Measurements from ENCODE around the gene MPV17L. TPM values are rescaled to one million over a fixed set of nuclear protein-coding genes. Genes with fewer than 3 reads are reported as not detected.
"Not testable (repeated sequence)": the region's sequence is repeated elsewhere in the genome, so short reads cannot be mapped to it uniquely, and the experiment has no call there.

MPV17L gene
- total RNA-seq = 1 to 10 TPM; 1.2 to 7.6 (median 2.4) TPM

DNA sequence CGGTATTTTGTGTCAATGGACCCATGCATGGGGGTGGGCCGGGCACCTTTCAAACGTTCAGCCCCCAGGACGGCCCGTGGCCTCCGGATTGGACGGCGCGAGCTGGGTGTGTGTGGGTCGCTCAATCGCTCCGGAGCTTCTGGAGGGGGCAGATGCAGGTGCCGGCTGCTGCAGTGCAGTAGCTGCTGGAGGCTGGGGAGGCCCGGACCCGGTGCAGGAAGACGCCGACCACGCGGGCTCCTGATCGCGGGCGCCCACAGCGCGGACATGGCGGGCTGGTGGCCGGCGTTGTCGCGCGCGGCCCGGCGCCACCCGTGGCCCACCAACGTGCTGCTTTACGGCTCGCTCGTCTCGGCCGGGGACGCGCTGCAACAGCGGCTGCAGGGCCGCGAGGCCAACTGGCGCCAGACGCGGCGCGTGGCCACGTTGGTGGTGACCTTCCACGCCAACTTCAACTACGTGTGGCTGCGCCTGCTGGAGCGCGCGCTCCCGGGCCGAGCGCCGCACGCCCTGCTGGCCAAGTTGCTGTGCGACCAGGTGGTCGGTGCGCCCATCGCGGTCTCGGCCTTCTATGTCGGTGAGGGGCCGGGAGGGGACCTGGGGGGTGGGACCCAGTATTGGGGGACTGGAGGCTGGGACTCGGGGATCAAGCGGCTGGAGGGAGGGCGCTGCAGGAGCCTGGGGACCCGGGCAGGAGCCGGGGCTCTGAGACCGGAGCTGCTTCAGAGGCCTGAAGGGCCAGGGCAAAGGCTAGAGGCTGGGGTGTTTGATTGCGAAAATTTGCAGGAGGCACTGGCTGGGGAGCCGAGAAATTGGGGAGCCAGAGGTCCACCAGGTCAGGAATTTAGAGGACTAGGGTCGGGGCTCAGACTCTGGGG is at the start of gene MPV17L:
Gene MPV17L (plus strand): TSS at position 124 of the 878 bp plus-strand sequence. CDS start 144 bp downstream, at position 268.
- ATAC-seq (ENCODE audit: low FRiP score in 2 of 2) (peak; percentile 49 to 89), DNase-seq (peak in 1 of 2 donors; percentile 91)
- H3K27ac ChIP-seq = peak within 1 kb of the TSS in 1 of 4 donors; percentile 28
- H3K4me3 ChIP-seq = peak within 1 kb of the TSS; percentile 14 to 63 (median 48)
- H3K27me3 ChIP-seq, H3K9me3 ChIP-seq, H3K36me3 ChIP-seq: not testable (repeated sequence)
- peaks cover 0 to 11% (median 2%) of the 10 kb centered on the region in 4 donors for H3K4me1 ChIP-seq
- 8 to 25% methylated on average over 19 to 52 of the region's 79 CpGs for WGBS, 2 donors

DNA sequence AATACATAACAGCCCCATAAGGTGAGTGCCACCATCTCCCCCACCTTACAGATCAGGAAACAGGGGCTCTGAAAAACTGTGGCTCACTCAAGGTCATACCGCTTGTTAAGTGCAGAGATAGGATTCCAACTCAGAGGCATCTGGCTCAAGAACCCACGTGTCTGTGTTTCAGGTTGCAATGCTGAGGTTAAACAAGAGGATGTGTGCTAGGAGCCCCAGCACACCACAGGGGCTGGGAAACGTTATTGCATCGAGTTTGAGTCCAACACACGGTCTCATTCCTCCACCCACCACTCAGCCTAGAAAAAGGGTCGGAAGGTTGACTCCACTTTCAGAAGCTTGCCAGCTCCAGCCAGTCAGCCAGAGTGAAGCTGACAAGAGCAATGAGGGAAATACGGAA is 46.8 kb upstream of the MPV17L start:
- not testable (repeated sequence) for ATAC-seq (ENCODE audit: low FRiP score in 2 of 2); H3K9me3 ChIP-seq; DNase-seq; H3K4me1 ChIP-seq; H3K36me3 ChIP-seq; H3K4me3 ChIP-seq; H3K27me3 ChIP-seq; H3K27ac ChIP-seq
- no CpG with 5 or more reads among the region's 7 CpGs for WGBS, 2 donors

DNA sequence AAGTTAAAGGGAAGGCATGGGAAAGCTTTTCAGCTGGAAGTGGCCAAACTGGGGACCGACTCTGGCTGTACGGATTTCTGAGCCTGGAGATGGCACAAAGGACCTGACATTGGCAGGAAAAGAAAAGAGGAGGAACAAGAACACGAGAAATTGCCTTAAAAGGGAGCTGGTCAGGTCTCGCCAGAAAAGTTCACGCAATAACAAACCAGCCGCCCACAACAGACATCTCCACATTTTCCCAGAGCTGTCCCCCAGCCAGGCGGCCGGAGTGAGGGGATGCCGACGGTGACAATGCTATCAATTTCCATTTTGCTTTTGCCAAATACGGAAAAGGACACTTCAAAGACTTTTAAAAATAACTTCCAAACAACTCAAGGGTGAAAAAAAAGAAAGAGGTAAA is 44.3 kb upstream of the MPV17L start:
- DNase-seq, H3K36me3 ChIP-seq, H3K27me3 ChIP-seq, H3K4me3 ChIP-seq, H3K4me1 ChIP-seq, H3K9me3 ChIP-seq, H3K27ac ChIP-seq: not testable (repeated sequence)
- WGBS, 2 donors = no CpG with 5 or more reads among the region's 11 CpGs
- ATAC-seq (ENCODE audit: low FRiP score in 2 of 2) = peak in 1 of 2 donors; percentile 49

DNA sequence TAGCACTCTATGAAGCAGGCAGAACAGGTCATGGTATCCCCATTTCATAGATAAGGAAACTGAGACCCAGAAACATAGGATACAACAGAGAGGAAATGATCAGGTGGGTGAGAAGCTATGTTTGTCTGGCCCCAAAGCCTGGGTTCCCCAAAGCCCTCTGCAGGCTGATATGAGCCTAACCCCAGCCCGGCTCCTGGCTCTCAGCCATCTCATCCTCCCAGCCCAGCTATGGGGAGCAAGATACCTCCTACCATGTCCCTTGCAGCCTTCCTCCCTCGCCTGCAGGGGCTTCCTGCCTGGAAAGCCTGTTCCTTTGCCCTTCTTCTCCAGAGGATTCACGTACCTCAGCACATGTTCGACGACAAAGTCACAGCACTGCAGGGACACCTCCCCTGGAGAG is 43.8 kb upstream of the MPV17L start:
- not testable (repeated sequence) for H3K27ac ChIP-seq, H3K4me1 ChIP-seq, H3K9me3 ChIP-seq, DNase-seq, H3K27me3 ChIP-seq, H3K4me3 ChIP-seq, H3K36me3 ChIP-seq
- ATAC-seq (ENCODE audit: low FRiP score in 2 of 2) = peak in 1 of 2 donors; percentile 61
- no CpG with 5 or more reads among the region's 5 CpGs for WGBS, 2 donors

DNA sequence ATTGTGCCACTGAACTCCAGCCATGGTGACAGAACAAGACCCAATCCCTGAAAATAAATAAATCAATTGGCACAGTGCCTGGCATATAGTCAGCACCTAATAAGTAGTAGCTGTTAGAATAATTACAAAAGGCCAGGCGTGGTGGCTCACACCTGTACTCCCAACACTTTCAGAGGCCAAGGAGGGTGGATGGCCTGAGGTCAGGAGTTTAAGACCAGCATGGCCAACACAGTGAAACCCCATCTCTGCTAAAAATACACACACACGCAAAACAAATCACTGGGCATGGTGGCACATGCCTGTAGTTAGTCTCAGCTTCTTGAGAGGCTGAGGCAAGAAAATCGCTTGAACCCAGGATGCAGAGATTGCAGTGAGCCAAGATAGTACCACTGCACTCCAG is 42.7 kb upstream of the MPV17L start:
- H3K27ac ChIP-seq; H3K27me3 ChIP-seq; H3K9me3 ChIP-seq; H3K4me1 ChIP-seq; H3K4me3 ChIP-seq; DNase-seq; H3K36me3 ChIP-seq; ATAC-seq (ENCODE audit: low FRiP score in 2 of 2): not testable (repeated sequence)
- 61 to 73% methylated on average over 2 of the region's 3 CpGs for WGBS, 2 donors

DNA sequence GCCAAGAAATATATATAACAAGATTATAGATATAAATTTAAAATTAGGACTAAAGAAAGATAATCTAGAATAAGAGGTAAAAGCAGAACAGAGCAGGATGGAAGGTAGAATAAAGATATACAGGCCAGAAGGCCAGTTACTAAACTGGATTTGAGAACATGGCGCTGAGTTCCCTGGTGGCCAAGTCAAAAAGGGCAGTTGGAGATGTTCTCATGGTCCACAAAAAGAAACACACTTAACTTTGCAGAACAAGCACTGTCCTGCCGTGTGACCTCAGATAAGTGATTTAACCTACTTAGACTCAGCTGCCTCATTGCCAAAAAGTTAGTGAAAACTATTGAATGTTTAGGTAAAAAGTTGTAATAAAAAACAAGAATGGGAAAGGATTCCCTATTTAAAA is 40.7 kb upstream of the MPV17L start:
- WGBS, 2 donors = no CpG with 5 or more reads among the region's 2 CpGs
- not testable (repeated sequence) for H3K9me3 ChIP-seq; ATAC-seq (ENCODE audit: low FRiP score in 2 of 2); H3K27me3 ChIP-seq; H3K4me3 ChIP-seq; H3K4me1 ChIP-seq; DNase-seq; H3K36me3 ChIP-seq; H3K27ac ChIP-seq

DNA sequence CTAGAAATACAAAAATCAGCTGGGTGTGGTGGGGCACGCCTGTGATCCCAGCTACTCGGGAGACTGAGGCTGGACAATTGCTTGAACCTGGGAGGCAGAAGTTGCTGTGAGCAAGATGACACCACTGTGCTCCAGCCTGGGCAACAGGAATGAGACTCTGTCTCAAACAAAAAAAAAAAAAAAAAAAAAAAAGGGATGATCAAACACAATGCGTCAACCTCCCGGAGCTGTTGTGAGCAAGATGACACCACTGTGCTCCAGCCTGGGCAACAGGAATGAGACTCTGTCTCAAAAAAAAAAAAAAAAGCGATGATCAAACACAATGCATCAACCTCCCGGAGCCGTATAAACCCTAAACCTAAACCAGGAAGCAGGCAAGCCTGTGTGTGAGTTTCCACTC is 38.1 kb upstream of the MPV17L start:
- not testable (repeated sequence) for H3K9me3 ChIP-seq; H3K27ac ChIP-seq; H3K4me3 ChIP-seq; H3K36me3 ChIP-seq; DNase-seq; H3K4me1 ChIP-seq; H3K27me3 ChIP-seq; ATAC-seq (ENCODE audit: low FRiP score in 2 of 2)
- WGBS, 2 donors = 66 to 76% methylated on average over 3 to 5 of the region's 7 CpGs

DNA sequence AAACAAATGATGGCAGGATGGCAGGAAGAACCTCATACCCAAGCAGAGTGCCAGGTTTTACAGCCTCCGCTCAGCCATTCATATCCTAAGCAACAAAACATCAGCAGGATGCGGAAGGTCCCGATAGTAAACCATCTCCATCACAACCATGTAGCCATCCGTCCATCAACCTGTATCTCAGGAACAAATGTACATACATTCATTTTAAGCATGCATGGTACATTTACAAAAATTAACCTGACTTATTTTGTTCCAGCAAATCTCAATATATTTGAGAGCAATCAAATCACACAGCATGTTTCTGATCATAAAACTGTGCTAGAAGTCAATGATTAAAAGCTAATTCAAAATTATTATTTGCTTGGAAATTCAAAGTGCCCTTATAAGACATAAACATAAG is 17.4 kb upstream of the MPV17L start, which contains the start of gene NPIPA5:
Gene NPIPA5 (minus strand): TSS at position 101 of the 400 bp plus-strand sequence. CDS start 0 bp downstream, at position 101.
- H3K4me3 ChIP-seq; H3K27me3 ChIP-seq; H3K36me3 ChIP-seq; H3K4me1 ChIP-seq; H3K9me3 ChIP-seq; DNase-seq; ATAC-seq (ENCODE audit: low FRiP score in 2 of 2); H3K27ac ChIP-seq: not testable (repeated sequence)
- no CpG with 5 or more reads among the region's 4 CpGs for WGBS, 2 donors

DNA sequence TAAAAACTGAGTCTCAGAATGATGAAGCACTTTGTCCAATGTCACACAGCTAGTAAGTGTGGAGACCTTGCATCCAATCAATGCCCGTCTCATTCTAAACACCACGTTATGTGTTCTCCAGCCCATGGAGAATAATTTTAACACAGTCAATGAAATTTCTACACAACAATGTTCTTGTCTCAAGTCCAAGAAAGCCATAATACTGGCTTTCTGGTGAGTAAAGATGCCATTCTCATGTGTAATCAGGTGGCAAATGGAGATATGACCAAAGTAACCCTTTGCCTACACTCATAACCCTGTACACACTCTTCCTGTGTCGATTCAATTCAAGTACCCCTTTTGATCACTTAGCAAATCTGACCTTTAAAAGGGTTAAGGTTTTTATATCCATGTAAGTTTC is 12.7 kb upstream of the MPV17L start:
- H3K9me3 ChIP-seq; H3K4me1 ChIP-seq; H3K36me3 ChIP-seq; DNase-seq; H3K27ac ChIP-seq; H3K4me3 ChIP-seq; ATAC-seq (ENCODE audit: low FRiP score in 2 of 2); H3K27me3 ChIP-seq: not testable (repeated sequence)
- WGBS, 2 donors = 78 to 100% methylated on average over 1 to 3 of the region's 3 CpGs

DNA sequence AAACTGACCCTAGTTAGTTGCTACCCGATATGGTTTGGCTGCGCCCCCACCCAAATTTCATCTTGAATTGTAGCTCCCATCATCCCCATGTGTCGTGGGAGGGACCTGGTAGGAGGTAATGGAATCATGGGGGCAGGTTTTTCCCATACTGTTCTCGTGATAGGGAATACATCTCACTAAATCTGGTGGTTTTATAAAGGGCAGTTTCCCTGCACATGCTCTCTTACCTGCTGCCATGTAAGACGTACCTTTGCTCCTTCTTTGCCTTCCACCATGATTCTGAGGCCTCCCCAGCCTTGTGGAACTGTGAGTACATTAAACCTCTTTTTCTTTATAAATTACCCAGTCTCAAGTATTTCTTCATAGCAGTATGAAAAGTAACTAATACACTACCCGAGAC is 7.5 kb upstream of the MPV17L start:
- H3K27me3 ChIP-seq; H3K36me3 ChIP-seq; DNase-seq; ATAC-seq (ENCODE audit: low FRiP score in 2 of 2); H3K4me1 ChIP-seq; H3K27ac ChIP-seq; H3K9me3 ChIP-seq; H3K4me3 ChIP-seq: not testable (repeated sequence)
- 92 to 93% methylated on average over 6 of the region's 6 CpGs for WGBS, 2 donors

DNA sequence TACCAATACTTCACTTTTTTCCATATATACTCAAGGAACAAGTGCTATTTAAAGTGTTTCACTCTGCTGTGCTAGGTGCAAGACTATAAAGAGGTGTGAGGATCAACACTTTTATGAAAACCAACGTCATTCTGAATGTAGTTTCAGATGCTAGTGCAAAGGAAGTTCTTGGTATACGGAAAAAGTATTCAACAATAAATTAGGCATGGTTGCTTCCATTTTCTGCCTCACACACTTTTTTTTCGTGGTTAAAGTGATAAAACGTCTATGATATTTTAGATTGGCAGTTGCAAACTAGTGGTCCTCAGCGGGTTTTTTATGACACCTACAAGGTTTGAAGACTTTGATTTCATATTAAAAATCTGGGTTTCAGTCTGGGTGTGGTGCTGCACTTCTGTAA is 5.6 kb upstream of the MPV17L start:
- not testable (repeated sequence) for DNase-seq; ATAC-seq (ENCODE audit: low FRiP score in 2 of 2); H3K27me3 ChIP-seq; H3K9me3 ChIP-seq; H3K27ac ChIP-seq; H3K4me1 ChIP-seq; H3K4me3 ChIP-seq; H3K36me3 ChIP-seq
- WGBS, 2 donors = 62 to 64% methylated on average over 5 of the region's 5 CpGs

DNA sequence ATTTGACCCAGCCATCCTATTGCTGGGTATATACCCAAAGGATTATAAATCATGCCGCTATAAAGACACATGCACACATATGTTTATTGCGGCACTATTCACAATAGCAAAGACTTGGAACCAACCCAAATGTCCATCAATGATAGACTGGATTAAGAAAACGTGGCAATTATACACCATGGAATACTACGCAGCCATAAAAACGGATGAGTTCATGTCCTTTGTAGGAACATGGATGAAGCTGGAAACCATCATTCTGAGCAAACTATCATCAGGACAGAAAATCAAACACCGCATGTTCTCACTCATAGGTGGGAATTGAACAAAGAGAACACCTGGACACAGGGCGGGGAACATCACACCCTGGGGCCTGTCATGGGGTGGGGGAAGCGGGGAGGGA is 2.5 kb upstream of the MPV17L start:
- DNase-seq; ATAC-seq (ENCODE audit: low FRiP score in 2 of 2); H3K9me3 ChIP-seq; H3K36me3 ChIP-seq; H3K4me3 ChIP-seq; H3K27me3 ChIP-seq; H3K27ac ChIP-seq: not testable (repeated sequence)
- peaks cover 0 to 11% (median 2%) of the 10 kb centered on the region in 4 donors for H3K4me1 ChIP-seq
- WGBS, 2 donors = 87 to 98% methylated on average over 7 of the region's 8 CpGs

DNA sequence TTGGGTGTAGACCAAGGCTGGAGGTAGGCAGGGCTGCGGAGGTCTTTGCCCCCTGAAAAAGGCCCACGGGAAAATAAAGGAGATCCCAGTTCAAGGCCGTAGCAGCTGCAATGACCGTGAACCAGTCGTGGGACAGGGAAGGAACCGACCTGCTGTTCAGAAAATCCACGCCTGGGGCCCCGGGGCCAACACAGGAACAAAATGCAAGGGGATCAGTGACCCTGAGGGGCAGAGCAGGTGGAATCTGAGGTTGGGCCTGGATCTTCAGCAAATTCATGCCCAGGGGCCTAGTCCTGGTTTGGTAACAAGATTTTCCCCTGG is 915 bp downstream of the MPV17L start:
- not testable (repeated sequence) for H3K36me3 ChIP-seq; H3K27ac ChIP-seq; ATAC-seq (ENCODE audit: low FRiP score in 2 of 2); H3K9me3 ChIP-seq; H3K27me3 ChIP-seq; DNase-seq
- WGBS, 2 donors = 87 to 89% methylated on average over 8 of the region's 8 CpGs
- H3K4me1 ChIP-seq = peaks cover 0 to 11% (median 2%) of the 10 kb centered on the region in 4 donors
- peak overlapping the region in 3 of 4 donors; percentile 43 to 63 (median 52) for H3K4me3 ChIP-seq
